Measurements from ENCODE around the gene ZNF423. TPM values are rescaled to one million over a fixed set of nuclear protein-coding genes. Genes with fewer than 3 reads are reported as not detected.

ZNF423 gene
- total and polyA plus RNA-seq, 7 donors = 0.69 to 19.7 (median 3.6) TPM

DNA sequence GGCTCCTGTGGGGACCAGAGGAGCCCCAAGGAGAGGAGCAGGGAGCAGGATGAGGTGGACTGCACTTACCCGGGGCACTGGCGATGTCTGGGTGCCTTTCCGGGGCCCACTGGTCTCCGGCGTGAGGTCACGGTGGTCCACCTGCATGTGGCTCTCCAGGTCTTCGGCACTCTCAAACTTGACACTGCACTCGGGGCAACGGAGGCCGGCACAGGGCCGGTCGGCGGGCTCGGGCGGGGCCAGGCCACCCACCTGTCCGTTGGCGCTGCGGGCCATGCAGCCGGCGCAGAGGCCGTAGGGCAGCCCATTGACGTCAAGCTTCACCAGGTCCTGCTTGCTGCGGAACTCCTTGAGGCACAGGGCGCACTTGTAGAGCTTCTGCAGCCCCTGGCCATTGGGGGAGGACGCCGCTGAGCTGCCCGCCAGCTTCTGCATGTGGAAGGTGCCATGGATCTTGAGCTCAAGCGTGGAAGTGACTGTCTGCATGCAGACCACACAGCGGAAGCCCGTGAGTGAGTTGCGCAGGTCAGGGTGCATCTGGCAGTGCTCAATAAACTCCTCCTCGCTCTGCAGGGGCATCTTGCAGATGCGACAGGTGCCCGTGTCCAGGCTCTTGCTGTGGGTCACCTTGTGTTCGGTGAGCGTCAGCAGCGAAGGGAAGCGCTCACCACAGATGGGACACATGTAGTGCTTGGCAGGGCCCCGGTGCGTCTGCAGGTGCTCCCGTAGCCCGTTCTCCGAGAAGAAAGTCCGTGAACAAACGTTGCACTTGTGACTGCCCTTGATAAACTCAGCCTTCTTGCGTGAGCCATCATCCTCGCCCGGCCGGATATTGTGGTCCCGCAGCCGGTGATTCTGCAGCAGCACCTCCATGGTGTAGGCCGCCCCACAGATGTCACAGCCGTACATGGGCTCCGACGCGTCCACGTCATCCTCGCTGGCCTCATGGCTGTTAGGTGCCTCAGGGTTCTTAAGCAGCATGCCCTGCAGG is 220.0 kb downstream of the ZNF423 start:
- intact Hi-C loops (cut with DNase I) = no loop called here
- 95 to 96% methylated on average over 58 of the region's 58 CpGs for WGBS, 2 donors
- H3K27ac ChIP-seq = no peak overlapping the region
- no peak overlapping the region for H3K4me3 ChIP-seq
- no peaks in the 10 kb centered on the region for H3K27me3 ChIP-seq
- H3K9me3 ChIP-seq = no peaks in the 10 kb centered on the region
- peaks cover 0 to 26% (median 9%) of the 10 kb centered on the region in 4 donors for H3K36me3 ChIP-seq
- TF ChIP-seq EP300 (IDR thresholded peaks at IDR 0.05) = no peak
- no peak for DNase-seq
- H3K4me1 ChIP-seq = peaks cover 0 to 41% (median 27%) of the 10 kb centered on the region in 4 donors

DNA sequence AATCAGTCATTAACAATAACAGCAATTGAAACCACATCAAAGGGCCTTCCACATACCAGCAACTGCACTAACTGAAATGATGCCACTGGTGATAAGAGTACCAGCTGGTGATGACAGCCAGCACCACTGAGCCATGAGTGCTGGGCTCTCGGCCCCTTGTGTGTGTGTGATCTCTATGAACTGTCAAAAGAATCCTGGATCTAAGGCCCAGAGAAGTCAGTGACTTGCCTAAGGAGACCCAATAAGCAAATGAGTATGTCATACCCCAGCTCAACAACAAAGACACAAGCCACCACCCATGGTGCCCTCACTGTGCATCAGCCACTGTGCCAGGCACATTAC is 220.9 kb downstream of the ZNF423 start:
- Histone ChIP-seq H3K36me3 (peaks cover 0 to 26% (median 9%) of the 10 kb centered on the region in 4 donors), H3K27me3 (no peaks in the 10 kb centered on the region), H3K4me3 (no peak overlapping the region), H3K4me1 (peaks cover 0 to 32% (median 18%) of the 10 kb centered on the region in 4 donors), H3K9me3 (no peaks in the 10 kb centered on the region), H3K27ac (no peak overlapping the region)
- TF ChIP-seq EP300 (IDR thresholded peaks at IDR 0.05) = no peak
- no peak for TF ChIP-seq POLR2AphosphoS5 (IDR thresholded peaks at IDR 0.05)
- TF ChIP-seq, protein P1, sequence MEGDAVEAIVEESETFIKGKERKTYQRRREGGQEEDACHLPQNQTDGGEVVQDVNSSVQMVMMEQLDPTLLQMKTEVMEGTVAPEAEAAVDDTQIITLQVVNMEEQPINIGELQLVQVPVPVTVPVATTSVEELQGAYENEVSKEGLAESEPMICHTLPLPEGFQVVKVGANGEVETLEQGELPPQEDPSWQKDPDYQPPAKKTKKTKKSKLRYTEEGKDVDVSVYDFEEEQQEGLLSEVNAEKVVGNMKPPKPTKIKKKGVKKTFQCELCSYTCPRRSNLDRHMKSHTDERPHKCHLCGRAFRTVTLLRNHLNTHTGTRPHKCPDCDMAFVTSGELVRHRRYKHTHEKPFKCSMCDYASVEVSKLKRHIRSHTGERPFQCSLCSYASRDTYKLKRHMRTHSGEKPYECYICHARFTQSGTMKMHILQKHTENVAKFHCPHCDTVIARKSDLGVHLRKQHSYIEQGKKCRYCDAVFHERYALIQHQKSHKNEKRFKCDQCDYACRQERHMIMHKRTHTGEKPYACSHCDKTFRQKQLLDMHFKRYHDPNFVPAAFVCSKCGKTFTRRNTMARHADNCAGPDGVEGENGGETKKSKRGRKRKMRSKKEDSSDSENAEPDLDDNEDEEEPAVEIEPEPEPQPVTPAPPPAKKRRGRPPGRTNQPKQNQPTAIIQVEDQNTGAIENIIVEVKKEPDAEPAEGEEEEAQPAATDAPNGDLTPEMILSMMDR (IDR thresholded peaks at IDR 0.05) = no peak
- 83 to 87% methylated on average over 1 of the region's 1 CpG for WGBS, 2 donors
- intact Hi-C loops (cut with DNase I) = no loop called here
- DNase-seq = no peak

DNA sequence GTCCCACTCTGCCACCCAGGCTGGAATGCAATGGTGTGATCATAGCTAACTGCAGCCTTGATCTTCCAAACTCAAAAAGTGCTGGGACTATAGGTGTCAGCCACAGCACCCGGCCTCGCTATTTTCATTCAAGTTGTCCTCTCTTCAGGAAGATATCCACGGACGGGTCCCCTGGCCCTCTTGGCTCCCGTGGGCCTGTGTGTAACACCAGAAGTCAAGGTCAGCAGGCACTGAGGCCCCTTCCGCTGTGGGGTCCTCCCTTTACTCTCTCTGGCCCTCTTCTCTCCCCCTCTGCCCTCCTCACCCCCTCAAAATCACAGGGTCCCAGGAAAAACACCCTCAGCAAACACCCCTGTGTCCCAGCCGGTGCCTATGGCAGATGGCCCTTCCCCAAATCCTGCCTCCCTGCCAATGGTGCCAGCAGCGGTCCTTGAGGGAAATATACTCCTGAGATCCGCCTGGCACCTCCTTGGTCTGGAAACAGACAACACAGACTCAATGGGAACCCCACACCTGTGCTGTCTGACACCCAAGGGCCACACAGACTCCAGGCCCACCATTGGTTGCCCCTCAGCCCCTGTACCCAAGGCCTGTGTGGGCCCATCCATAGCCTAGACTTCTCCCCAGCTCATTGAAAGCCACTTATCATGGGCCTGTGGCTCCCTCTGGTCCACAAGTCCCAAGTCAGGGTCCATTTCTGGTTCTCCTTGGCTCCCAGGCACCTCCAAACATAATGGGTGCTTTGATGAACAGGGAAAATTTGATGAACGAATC is 221.5 kb downstream of the ZNF423 start:
- DNase-seq = no peak
- H3K9me3 ChIP-seq = no peaks in the 10 kb centered on the region
- H3K4me1 ChIP-seq = peaks cover 0 to 26% (median 13%) of the 10 kb centered on the region in 4 donors
- no peak overlapping the region for H3K27ac ChIP-seq
- intact Hi-C loops (cut with DNase I) = no loop called here
- H3K27me3 ChIP-seq = no peaks in the 10 kb centered on the region
- peaks cover 0 to 26% (median 9%) of the 10 kb centered on the region in 4 donors for H3K36me3 ChIP-seq
- H3K4me3 ChIP-seq = no peak overlapping the region
- WGBS, 2 donors = 91% methylated on average over 10 of the region's 10 CpGs
- TF ChIP-seq POLR2AphosphoS5 (IDR thresholded peaks at IDR 0.05) = no peak
- TF ChIP-seq, protein P1 (IDR thresholded peaks at IDR 0.05) = no peak
- no peak for TF ChIP-seq EP300 (IDR thresholded peaks at IDR 0.05)
- TF ChIP-seq POLR2A (IDR thresholded peaks at IDR 0.05) = no peak

GRCh38 chr16:49632795-49633184 is 223.1 kb downstream of the ZNF423 start:
- DNase-seq = no peak
- peaks cover 0 to 17% (median 8%) of the 10 kb centered on the region in 4 donors for H3K4me1 ChIP-seq
- intact Hi-C loops (cut with DNase I) = no loop called here
- no peaks in the 10 kb centered on the region for H3K27me3 ChIP-seq
- H3K9me3 ChIP-seq = no peaks in the 10 kb centered on the region
- TF ChIP-seq, protein P1 (IDR thresholded peaks at IDR 0.05) = no peak
- TF ChIP-seq EP300 (IDR thresholded peaks at IDR 0.05) (no peak), POLR2AphosphoS5 (IDR thresholded peaks at IDR 0.05) (no peak), POLR2A (IDR thresholded peaks at IDR 0.05) (no peak)
- 76 to 80% methylated on average over 4 of the region's 4 CpGs for WGBS, 2 donors
- peaks cover 0 to 21% (median 9%) of the 10 kb centered on the region in 4 donors for H3K36me3 ChIP-seq
- H3K4me3 ChIP-seq = no peak overlapping the region
- H3K27ac ChIP-seq = no peak overlapping the region
